Spleen (tissue), 11 donors: ENCODE data around the gene VEGFA. TPM values are rescaled to one million over a fixed set of nuclear protein-coding genes. Genes with fewer than 3 reads are reported as not detected.

Experiments
- DNase-seq: peaks from one replicate; pipeline ENCODE4 v3.0.0-alpha.2; 2020
- H3K27ac ChIP-seq, 8 donors: fragments of 200-600 bp; sonication (generic) in 7 of 8; 1 replicate in 4 of 8; 2 replicates in 4 of 8; pipeline versions ENCODE4 v1.5.0 to v1.8.0; 2016 to 2021; ENCODE audit warnings: inconsistent platforms in 4 of 8, mild to moderate bottlenecking in 4 of 8, moderate library complexity in 1 of 8
- H3K27me3 ChIP-seq, 7 donors: fragments of 200-600 bp; sonication (generic) in 6 of 7; replicated peaks in 1 of 7; 1 replicate in 4 of 7; 2 replicates in 3 of 7; pipeline versions ENCODE4 v1.5.0 to v1.8.0; 2016 to 2021; ENCODE audit warnings: inconsistent platforms in 3 of 7, mild to moderate bottlenecking in 1 of 7
- H3K36me3 ChIP-seq, 6 donors: fragments of 200-600 bp; sonication (generic) in 5 of 6; 1 replicate in 4 of 6; 2 replicates in 2 of 6; pipeline versions ENCODE4 v1.5.0 to v1.8.0; 2016 to 2021; ENCODE audit warnings: inconsistent platforms in 2 of 6
- H3K4me1 ChIP-seq, 6 donors: fragments of 200-600 bp; sonication (generic) in 5 of 6; 1 replicate in 3 of 6; 2 replicates in 3 of 6; pipeline versions ENCODE4 v1.5.0 to v1.8.0; 2016 to 2021; ENCODE audit warnings: inconsistent platforms in 3 of 6
- H3K4me3 ChIP-seq, 8 donors: fragments of 200-600 bp; sonication (generic) in 7 of 8; 1 replicate in 4 of 8; 2 replicates in 4 of 8; pipeline versions ENCODE4 v1.5.0 to v1.8.0; 2016 to 2021; ENCODE audit warnings: inconsistent platforms in 4 of 8, mild to moderate bottlenecking in 4 of 8, moderate library complexity in 2 of 8
- H3K9me3 ChIP-seq, 8 donors: fragments of 200-600 bp; sonication (generic) in 7 of 8; 1 replicate in 4 of 8; 2 replicates in 4 of 8; pipeline versions ENCODE4 v1.5.0 to v1.8.0; 2016 to 2021; ENCODE audit warnings: inconsistent platforms in 4 of 8
- POLR2A ChIP-seq, 3 donors: fragments of 450-650 bp; IDR thresholded peaks; one replicate each; pipeline ENCODE4 v1.5.1; 2017; ENCODE audit warnings: antibody characterized with exemption in 3 of 3, mild to moderate bottlenecking in 1 of 3
- POLR2AphosphoS5 ChIP-seq, 3 donors: sonication (generic); formaldehyde crosslinking; IDR thresholded peaks; one replicate each; pipeline ENCODE4 v1.5.1; 2017; ENCODE audit warnings: antibody characterized with exemption in 3 of 3
- whole genome bisulfite sequencing, 5 donors: extraction: QIAGEN DNeasy Blood & Tissue Kit in 3 of 5; methylation state at CpG; one replicate each; pipeline versions ENCODE4 v1.1.5 to v1.1.7; 2013 to 2018; 5-methylcytosine and 5-hydroxymethylcytosine counted together
- intact Hi-C: fragments of 100-400 bp; cut with DNase I; formaldehyde crosslinking; loops from one replicate; pipeline ENCODE4 v1.15.0; 2023; ENCODE audit warnings: low total_unique reads
- polyA plus RNA-seq, 3 donors: library from polyadenylated mRNA; stranded (reverse); fragments of 200-250 nt; gene quantifications; one replicate each; pipeline ENCODE4 v1.2.1, GENCODE V29; 2013
- total RNA-seq, 7 donors: library from RNA; depleted of rRNA in 3 of 7; stranded (reverse); fragments of >200 nt in 3 of 7; fragmentation: NEBNext Ultra II Directional in 4 of 7; extraction: Animal tissue kit (Norgen Biotek cat#: 25700) in 4 of 7; gene quantifications; one replicate each; pipeline versions ENCODE4 v1.1.0 to v1.2.1, GENCODE V29; 2016 to 2021
- TF ChIP-seq, protein P1 (sequence below), 11 experiments: fragments of 200-600 bp in 7 of 11; fragments of 450-650 bp in 4 of 11; sonication (generic) in 4 of 11; IDR thresholded peaks in 8 of 11; conservative IDR thresholded peaks in 3 of 11; 1 replicate in 7 of 11; 2 replicates in 4 of 11; pipeline versions ENCODE4 v1.4.0 to v1.8.0; 2016 to 2021; ENCODE audit warnings: antibody characterized with exemption in 11 of 11, inconsistent platforms in 4 of 11, mild to moderate bottlenecking in 1 of 11
- donor health status: healthy with polysubstance abuse.
- donor health status: DM: no; HTN: no; CAD: no; lungs with moderate emphysema.
- donor health status: DM: no; HTN: no; CAD: no.
- donor health status: Bipolar disorder and iron deficiency.
- donor health status: healthy.
- donor health status: DM: no; HTN: no; CAD: no.
- donor health status: DM: yes; HTN: yes; CAD: no.

VEGFA gene
- total and polyA plus RNA-seq, 10 donors, result 31.0 to 486 (median 153) TPM

DNA sequence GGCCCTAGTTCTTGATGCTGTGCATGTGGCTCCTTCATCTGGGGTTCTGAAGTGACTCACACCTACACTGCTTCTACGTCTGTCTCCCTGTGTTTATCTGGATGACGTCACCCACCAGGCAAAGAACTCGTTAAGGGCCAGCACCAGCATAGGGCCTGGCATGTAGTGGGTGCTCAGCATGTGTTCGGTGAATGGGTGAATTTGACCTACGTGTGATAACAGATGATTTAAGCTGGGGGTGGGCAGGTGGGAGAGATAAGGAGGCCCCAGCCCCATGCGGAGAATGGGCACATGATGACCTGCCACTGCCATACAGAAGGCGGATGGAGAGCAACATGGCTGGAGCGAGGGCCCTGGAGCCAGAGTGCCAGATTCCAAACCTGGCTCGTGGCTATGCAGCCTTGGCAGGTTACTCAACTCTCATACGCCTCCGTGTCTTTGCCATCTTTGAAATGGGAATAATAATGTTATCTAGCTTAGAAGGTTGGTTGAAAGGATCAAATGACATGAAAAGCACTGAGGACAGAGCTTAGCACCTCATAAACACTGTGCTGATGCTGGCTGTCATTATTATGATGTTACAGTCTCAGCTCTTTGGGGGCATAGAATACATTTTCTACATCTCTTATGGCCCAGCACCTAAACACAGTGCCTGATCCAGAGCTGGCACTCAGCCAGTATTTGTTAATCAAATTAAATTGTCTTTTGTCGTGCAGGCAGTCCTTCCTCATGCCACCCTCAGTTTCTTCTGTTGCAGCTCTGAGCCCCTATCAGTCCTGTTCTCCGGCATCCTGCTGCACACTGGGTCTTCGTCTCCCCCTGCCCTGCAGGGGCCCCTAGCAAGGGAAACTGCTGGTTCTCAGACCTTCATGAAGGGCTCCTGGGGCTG, 39.6 kb downstream of the VEGFA start:
- Histone ChIP-seq H3K4me3 (no peak overlapping the region), H3K27me3 (no peaks in the 10 kb centered on the region), H3K9me3 (no peaks in the 10 kb centered on the region), H3K36me3 (no peaks in the 10 kb centered on the region), H3K4me1 (peaks cover 0 to 23% (median 10%) of the 10 kb centered on the region in 6 donors), H3K27ac (no peak overlapping the region)
- TF ChIP-seq, protein P1, sequence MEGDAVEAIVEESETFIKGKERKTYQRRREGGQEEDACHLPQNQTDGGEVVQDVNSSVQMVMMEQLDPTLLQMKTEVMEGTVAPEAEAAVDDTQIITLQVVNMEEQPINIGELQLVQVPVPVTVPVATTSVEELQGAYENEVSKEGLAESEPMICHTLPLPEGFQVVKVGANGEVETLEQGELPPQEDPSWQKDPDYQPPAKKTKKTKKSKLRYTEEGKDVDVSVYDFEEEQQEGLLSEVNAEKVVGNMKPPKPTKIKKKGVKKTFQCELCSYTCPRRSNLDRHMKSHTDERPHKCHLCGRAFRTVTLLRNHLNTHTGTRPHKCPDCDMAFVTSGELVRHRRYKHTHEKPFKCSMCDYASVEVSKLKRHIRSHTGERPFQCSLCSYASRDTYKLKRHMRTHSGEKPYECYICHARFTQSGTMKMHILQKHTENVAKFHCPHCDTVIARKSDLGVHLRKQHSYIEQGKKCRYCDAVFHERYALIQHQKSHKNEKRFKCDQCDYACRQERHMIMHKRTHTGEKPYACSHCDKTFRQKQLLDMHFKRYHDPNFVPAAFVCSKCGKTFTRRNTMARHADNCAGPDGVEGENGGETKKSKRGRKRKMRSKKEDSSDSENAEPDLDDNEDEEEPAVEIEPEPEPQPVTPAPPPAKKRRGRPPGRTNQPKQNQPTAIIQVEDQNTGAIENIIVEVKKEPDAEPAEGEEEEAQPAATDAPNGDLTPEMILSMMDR (IDR thresholded peaks at IDR 0.05 in 8 of 11, conservative IDR thresholded peaks at IDR 0.05 in 3 of 11), result no peak
- no peak for TF ChIP-seq POLR2A (IDR thresholded peaks at IDR 0.05)
- no peak for TF ChIP-seq POLR2AphosphoS5 (IDR thresholded peaks at IDR 0.05)
- intact Hi-C loops, result no loop called here
- DNase-seq, result no peak
- 76 to 87% (median 83%) methylated on average over 14 of the region's 14 CpGs for WGBS, 5 donors

DNA sequence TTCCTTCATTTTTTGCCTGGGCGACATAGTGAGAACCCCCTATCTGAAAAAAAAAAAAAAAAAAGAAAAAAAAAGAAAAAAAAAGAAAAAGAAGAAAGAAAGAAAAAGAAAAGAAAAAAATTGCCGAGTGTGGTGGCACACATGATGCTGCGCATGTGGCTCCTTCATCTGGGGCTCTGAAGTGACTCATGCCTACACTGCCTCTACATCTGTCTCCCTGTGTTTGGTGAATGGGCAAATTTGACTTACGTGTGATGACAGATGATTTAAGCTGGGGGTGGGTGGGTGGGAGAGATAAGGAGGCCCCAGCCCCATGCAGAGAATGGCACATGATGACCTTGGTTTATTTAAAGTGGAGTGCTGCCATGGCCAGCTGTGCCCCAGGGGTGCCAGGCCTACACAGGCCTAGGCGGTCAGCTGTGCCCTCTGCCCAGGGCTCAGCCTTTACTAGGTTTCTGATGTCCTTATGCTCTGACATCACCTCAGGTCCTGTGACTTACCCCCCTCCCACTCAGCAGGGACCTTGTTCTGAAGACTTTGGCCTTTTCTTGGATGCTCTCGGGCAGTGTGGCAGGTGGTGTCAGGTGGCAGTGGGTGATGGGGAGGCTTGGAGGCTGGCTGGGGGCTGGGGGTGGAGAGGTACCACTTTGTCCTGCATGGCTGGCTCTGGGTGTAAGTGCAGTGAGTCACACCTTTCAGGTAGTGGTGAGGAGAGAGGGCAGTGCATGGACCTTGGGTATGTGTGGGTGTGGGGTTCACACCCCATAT, 41.1 kb downstream of the VEGFA start:
- Histone ChIP-seq H3K27ac (no peak overlapping the region), H3K27me3 (no peaks in the 10 kb centered on the region), H3K4me1 (peaks cover 0 to 24% (median 10%) of the 10 kb centered on the region in 6 donors), H3K36me3 (no peaks in the 10 kb centered on the region), H3K9me3 (no peaks in the 10 kb centered on the region), H3K4me3 (no peak overlapping the region)
- intact Hi-C loops, result no loop called here
- TF ChIP-seq POLR2AphosphoS5 (IDR thresholded peaks at IDR 0.05) (no peak), POLR2A (IDR thresholded peaks at IDR 0.05) (no peak)
- TF ChIP-seq, protein P1 (IDR thresholded peaks at IDR 0.05 in 8 of 11, conservative IDR thresholded peaks at IDR 0.05 in 3 of 11), result no peak
- 83 to 99% (median 89%) methylated on average over 6 of the region's 6 CpGs for WGBS, 5 donors
- DNase-seq, result no peak

DNA sequence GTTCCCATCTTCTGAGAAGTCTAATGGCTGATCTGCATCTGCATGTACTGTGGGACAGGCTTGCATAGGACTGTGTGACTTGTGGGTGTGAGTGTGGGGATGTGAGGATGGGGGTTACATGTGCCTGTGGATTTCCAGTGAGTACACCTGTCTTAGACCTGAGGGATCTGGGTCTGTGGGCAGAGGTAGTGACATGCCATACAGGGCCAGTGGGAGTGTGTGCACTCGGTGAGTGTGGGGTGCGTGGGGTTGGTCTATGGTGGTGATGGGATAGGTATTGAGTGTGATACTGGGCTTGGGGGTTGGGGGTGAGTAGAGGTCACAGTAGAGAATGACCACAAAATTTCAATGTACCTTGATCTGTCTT, 41.7 kb downstream of the VEGFA start:
- no peaks in the 10 kb centered on the region for H3K9me3 ChIP-seq
- intact Hi-C loops, result no loop called here
- no peaks in the 10 kb centered on the region for H3K36me3 ChIP-seq
- no peak for DNase-seq
- TF ChIP-seq POLR2A (IDR thresholded peaks at IDR 0.05) (no peak), POLR2AphosphoS5 (IDR thresholded peaks at IDR 0.05) (no peak)
- TF ChIP-seq, protein P1 (IDR thresholded peaks at IDR 0.05 in 8 of 11, conservative IDR thresholded peaks at IDR 0.05 in 3 of 11), result no peak
- WGBS, 5 donors, result 91 to 100% (median 93%) methylated on average over 2 of the region's 2 CpGs
- peaks cover 0 to 24% (median 10%) of the 10 kb centered on the region in 6 donors for H3K4me1 ChIP-seq
- no peak overlapping the region for H3K27ac ChIP-seq
- H3K27me3 ChIP-seq, result no peaks in the 10 kb centered on the region
- no peak overlapping the region for H3K4me3 ChIP-seq
